ENCODE measurements around the gene SMIM24. TPM values are rescaled to one million over a fixed set of nuclear protein-coding genes. Genes with fewer than 3 reads are reported as not detected.

SMIM24 gene
- total RNA-seq, 1 donor from 2014 or later = not detected

DNA sequence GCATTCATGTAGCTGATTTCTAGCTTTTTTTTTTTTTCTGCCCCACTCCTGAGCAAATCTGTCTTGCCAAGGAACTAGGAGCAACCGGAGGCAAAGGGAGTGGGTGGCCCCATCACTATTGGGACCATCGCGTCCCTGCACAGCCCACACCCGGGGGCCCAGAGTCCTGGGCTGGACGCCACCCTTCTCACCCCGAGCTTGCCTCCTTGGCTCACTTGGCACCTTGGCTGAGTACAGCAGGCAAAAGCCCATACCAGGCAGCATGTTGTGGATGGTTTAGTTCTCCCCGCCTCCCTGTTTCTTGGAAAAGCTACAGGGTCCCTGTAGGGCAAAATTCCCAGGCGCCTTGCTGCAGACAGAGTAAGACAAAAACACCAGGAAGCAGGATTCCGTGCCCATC is 13.7 kb downstream of the SMIM24 start:
- Histone ChIP-seq H3K36me3 (peaks cover 0 to 15% of the 10 kb centered on the region in 2 donors), H3K9me3 (no peaks in the 10 kb centered on the region), H3K4me1 (peaks cover 22% of the 10 kb centered on the region), H3K27ac (peak overlapping the region; percentile 68), H3K4me3 (no peak overlapping the region), H3K27me3 (no peaks in the 10 kb centered on the region)
- TF ChIP-seq POLR2A (IDR thresholded peaks at IDR 0.05) = no peak
- intact Hi-C loops (cut with DNase I) = no loop called here
- DNase-seq (ENCODE audit: extremely low spot score in 2 of 2) = no peak

DNA sequence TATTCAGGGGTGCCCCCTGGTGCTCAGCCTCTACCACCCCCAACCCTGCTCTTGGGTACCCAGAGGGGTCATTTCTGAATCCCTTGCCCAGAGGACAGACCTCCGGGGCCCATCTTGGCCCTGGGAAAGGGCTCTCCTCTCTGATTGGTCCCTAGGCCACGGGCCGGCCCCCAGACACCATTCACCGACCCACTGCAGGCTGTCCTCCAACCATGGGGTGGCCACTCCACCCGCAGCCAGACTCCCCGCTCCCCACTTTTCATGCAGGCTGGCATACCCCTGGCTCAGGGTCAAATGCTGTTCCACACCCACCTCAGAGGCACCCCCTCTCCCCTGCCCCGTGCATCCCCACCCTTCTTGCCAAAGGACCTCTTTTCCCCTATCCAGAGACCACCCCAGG is 14.8 kb downstream of the SMIM24 start:
- H3K27ac ChIP-seq = peak overlapping the region; percentile 68
- no peaks in the 10 kb centered on the region for H3K9me3 ChIP-seq
- TF ChIP-seq POLR2AphosphoS5 (IDR thresholded peaks at IDR 0.05; ENCODE audit: insufficient read depth in 1 of 2, low read depth in 1 of 2) (no peak), POLR2A (IDR thresholded peaks at IDR 0.05) (no peak)
- TF ChIP-seq, protein P1, sequence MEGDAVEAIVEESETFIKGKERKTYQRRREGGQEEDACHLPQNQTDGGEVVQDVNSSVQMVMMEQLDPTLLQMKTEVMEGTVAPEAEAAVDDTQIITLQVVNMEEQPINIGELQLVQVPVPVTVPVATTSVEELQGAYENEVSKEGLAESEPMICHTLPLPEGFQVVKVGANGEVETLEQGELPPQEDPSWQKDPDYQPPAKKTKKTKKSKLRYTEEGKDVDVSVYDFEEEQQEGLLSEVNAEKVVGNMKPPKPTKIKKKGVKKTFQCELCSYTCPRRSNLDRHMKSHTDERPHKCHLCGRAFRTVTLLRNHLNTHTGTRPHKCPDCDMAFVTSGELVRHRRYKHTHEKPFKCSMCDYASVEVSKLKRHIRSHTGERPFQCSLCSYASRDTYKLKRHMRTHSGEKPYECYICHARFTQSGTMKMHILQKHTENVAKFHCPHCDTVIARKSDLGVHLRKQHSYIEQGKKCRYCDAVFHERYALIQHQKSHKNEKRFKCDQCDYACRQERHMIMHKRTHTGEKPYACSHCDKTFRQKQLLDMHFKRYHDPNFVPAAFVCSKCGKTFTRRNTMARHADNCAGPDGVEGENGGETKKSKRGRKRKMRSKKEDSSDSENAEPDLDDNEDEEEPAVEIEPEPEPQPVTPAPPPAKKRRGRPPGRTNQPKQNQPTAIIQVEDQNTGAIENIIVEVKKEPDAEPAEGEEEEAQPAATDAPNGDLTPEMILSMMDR (IDR thresholded peaks at IDR 0.05) = no peak
- peaks cover 0 to 20% of the 10 kb centered on the region in 2 donors for H3K36me3 ChIP-seq
- no peaks in the 10 kb centered on the region for H3K27me3 ChIP-seq
- H3K4me3 ChIP-seq = no peak overlapping the region
- intact Hi-C loops (cut with DNase I) = no loop called here
- H3K4me1 ChIP-seq = peaks cover 15% of the 10 kb centered on the region
- no peak for DNase-seq (ENCODE audit: extremely low spot score in 2 of 2)

DNA sequence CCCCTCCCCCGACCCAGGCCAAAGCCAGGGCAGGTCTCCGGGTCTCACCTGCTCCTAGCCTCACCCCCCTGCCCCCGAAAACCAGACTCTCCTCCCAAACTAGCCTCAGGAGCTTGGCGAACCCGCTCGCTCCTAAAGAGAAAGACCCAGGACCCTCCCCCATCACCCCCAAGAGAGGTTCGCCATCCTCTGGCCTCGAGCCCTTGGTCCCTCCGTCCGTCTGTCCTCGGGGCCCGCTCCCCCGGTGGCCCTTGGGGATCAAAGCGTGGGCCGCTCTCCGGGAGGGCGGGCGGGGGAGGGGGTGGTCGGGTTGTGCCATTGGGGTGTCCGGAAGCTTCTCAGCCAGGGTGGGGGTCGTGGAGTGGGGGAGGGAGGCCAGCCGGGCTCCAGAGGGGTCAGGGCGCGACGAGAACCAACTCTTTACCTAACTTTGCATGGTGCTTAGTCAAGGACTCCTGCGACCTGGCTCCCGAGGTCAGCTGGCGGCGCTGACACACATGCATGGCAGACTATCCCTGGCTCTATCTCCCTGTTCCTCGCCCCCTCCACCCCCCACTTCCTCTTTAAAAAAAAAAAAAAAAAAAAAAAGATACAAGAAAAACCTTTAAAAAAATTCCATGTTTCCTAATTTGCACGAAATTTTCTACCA is 15.6 kb downstream of the SMIM24 start:
- no peaks in the 10 kb centered on the region for H3K27me3 ChIP-seq
- intact Hi-C loops (cut with DNase I) = no loop called here
- TF ChIP-seq POLR2A (IDR thresholded peaks at IDR 0.05) (no peak), POLR2AphosphoS5 (IDR thresholded peaks at IDR 0.05; ENCODE audit: insufficient read depth in 1 of 2, low read depth in 1 of 2) (no peak)
- TF ChIP-seq, protein P1 (IDR thresholded peaks at IDR 0.05) = no peak
- no peaks in the 10 kb centered on the region for H3K9me3 ChIP-seq
- no peak for DNase-seq (ENCODE audit: extremely low spot score in 2 of 2)
- peaks cover 22% of the 10 kb centered on the region for H3K4me1 ChIP-seq
- peaks cover 0 to 20% of the 10 kb centered on the region in 2 donors for H3K36me3 ChIP-seq
- H3K27ac ChIP-seq = peak overlapping the region; percentile 69
- H3K4me3 ChIP-seq = no peak overlapping the region

DNA sequence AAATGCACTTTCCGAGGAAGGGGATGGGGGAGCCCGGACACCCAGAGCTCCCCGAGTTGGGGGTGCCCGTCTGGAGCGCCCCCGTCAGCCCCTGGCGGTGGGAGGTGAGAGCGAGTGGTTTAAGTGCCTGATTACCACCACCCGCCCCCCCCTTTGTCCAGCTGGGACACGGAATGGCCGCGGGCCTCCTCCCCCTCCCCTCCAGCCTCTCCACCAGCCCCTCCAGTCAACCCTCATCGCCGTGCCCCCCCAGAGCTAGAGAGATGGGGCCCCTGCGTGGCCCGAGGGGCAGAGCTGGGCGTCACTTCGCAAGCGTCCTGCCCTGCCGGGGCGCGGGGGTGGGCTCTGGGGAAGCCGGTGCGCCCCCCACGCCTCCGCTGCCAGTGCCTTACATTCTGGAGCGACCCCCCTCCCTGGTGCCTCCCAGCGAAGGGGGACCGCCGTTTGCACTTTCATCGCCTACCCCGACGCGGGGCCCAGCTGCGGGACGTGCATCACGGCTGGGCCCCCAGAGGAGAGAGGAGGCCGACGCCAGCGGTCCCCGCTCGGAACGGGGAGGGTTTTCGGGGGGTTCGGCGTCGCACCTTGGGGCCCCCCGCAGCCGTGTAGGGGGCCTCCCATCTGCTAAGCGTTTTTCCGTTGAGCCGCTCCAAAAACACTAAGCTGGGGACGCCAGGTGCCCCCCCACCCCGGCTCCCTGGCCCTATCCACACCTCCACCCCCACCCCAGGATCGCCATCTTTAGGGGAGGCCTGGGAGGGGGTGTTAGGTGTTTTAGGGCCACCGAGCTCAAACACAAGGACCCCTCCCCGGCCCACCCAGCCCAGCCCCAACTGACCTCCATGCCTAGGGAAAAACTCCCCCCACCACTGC is 16.4 kb downstream of the SMIM24 start:
- peaks cover 30% of the 10 kb centered on the region for H3K4me1 ChIP-seq
- TF ChIP-seq POLR2AphosphoS5 (IDR thresholded peaks at IDR 0.05; ENCODE audit: insufficient read depth in 1 of 2, low read depth in 1 of 2) = peak in 1 of 2 donors; percentile 28
- TF ChIP-seq, protein P1 (IDR thresholded peaks at IDR 0.05) = no peak
- TF ChIP-seq POLR2A (IDR thresholded peaks at IDR 0.05) = no peak
- no peak overlapping the region for H3K4me3 ChIP-seq
- no peaks in the 10 kb centered on the region for H3K9me3 ChIP-seq
- DNase-seq (ENCODE audit: extremely low spot score in 2 of 2) = no peak
- intact Hi-C loops (cut with DNase I) = no loop called here
- H3K27ac ChIP-seq = peak overlapping the region; percentile 69
- H3K36me3 ChIP-seq = peaks cover 0 to 20% of the 10 kb centered on the region in 2 donors
- no peaks in the 10 kb centered on the region for H3K27me3 ChIP-seq

DNA sequence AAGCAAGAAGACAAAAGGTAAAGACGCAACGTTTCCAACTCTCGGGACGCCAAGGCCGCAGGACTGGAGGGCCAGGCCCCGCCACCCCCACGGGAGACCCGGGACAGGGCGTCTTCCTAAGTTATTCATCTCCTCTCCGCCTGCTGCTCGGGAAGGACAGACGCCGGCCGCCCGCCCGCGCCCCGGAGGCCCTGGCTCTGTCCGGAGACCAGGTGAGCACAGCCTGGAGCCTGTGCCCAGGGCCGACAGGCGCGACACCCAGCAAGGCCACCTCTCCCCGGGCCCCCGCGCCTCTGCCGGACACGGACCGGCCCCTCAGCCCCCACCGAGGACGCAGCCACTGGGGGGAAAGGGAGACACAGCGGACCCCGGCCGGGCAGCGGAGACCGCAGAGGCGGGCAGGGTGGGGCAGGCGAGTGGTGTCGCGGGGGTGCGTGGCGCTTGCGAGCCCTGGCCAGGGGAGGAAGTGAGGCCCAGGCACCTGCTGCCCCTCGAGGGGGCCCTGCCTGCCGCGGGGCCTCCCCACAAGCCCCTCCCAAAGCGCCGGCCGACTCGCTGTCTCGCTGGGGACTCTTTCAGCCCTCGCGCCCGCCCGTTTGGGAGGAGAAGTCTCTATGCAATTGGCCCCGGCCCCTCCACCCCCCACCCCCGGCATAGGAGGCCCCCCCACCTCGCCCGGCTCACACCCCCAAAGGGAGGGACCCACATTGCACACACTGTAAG is 17.2 kb downstream of the SMIM24 start:
- no peaks in the 10 kb centered on the region for H3K9me3 ChIP-seq
- H3K36me3 ChIP-seq = peaks cover 0 to 20% of the 10 kb centered on the region in 2 donors
- peaks cover 34% of the 10 kb centered on the region for H3K4me1 ChIP-seq
- H3K27me3 ChIP-seq = no peaks in the 10 kb centered on the region
- TF ChIP-seq POLR2A (IDR thresholded peaks at IDR 0.05) (no peak), POLR2AphosphoS5 (IDR thresholded peaks at IDR 0.05; ENCODE audit: insufficient read depth in 1 of 2, low read depth in 1 of 2) (peak in 1 of 2 donors; percentile 15)
- H3K27ac ChIP-seq = peak overlapping the region; percentile 69
- no peak for DNase-seq (ENCODE audit: extremely low spot score in 2 of 2)
- intact Hi-C loops (cut with DNase I) = no loop called here
- H3K4me3 ChIP-seq = no peak overlapping the region

All from vagina (tissue), 2 donors.